GM19351 (cell line): ENCODE measurements around the gene FOXO1.

Source experiments
- ATAC-seq: cut with Tn5 transposase; IDR thresholded peaks from one replicate; pipeline ENCODE4 v1.9.1; 2021; ENCODE audit warnings: mild to moderate bottlenecking, moderate library complexity; ENCODE audit not compliant: unreplicated experiment

Gene FOXO1

GRCh38 chr13:40582531-40582930, 83.9 kb downstream of the FOXO1 start:
- no peak for ATAC-seq

- no peak for ATAC-seq
These were observed 85.2 kb downstream of the FOXO1 start for GRCh38 chr13:40581277-40581579.

- ATAC-seq = no peak
These were observed 85.7 kb downstream of the FOXO1 start for GRCh38 chr13:40580566-40581276.

GRCh38 chr13:40579535-40579934, 86.9 kb downstream of the FOXO1 start:
- no peak for ATAC-seq

GRCh38 chr13:40578055-40578454, 88.4 kb downstream of the FOXO1 start:
- ATAC-seq = no peak

DNA sequence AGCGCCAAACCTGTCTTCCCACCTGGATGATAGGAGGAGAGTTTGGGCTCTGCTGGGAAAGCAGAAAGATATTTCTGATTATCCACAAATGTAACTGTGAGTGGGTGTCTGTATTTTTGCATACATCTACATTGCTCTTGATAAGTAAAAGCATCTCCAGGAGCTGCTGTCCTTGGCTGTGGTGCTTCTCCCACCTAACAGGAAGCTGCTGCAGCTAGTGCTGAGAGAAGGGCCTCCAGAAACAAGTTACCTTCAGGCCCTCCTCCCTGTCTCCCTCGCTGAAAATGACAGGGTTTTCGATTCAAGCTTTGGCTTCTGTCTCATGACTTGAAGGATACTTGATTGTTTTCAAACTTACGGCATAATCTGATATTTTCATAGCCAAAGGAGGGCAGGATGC, 90.1 kb downstream of the FOXO1 start:
- no peak for ATAC-seq

GRCh38 chr13:40572961-40573360, 93.5 kb downstream of the FOXO1 start:
- ATAC-seq = no peak

DNA sequence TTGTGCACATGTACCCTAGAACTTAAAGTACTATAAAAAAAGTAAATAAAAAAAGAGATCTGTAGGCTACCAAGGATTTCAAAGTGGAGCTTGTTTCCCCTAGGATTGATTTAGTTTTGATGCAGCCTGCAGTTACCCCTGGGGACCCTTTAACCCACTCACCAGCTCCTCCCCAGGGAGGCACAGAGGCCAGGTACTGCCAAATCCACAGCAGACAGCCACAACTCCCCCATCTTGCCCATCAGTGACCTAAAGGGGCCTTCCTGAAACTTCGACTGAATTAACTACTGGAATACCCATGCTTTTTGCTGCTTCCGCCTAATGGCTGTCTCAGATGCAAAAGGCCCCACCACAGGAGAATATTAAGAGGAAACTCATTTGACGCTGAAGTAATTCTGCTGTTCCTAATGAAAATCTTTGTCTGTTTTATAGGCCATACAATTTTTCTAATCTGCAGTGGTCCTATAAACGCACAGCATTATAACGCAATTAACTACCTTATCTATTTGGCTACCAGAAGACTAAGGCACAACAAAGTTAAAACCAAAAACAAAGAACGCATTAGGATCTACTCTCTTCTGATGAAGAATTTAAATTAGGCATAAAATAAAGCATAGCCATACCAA, 95.0 kb downstream of the FOXO1 start:
- no peak for ATAC-seq

DNA sequence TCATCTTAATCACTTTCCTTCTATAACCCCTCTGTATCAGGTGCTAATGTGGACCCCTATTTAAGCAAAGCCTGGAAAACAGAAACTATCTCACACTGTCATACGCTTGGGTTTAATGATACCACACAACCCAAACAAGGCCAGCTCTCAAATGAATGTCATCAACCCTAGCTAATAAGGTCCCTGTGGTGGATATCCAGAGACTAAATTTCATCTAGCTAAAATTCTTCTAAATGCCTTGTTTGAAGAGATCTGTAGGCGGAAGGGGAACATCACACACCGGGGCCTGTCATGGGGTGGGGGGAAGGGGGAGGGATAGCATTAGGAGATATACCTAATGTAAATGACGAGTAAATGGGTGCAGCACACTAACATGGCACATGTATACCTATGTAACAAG, 95.5 kb downstream of the FOXO1 start:
- ATAC-seq = no peak

DNA sequence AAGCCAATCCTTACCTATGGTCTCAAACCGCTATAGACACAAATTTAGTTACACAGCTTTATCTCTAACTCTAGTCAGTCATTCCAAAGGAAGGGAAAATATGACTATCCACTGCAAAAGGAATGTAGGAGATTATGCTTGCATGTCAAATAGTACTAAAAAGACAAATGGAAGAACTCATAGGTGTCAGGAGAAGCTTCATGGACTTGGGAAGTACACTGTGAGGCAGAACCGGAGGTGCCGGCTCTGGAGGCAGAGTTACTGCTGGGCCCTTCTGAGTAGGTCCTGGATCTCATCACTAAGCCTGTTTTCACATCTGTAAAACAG, 97.5 kb downstream of the FOXO1 start:
- ATAC-seq = no peak

DNA sequence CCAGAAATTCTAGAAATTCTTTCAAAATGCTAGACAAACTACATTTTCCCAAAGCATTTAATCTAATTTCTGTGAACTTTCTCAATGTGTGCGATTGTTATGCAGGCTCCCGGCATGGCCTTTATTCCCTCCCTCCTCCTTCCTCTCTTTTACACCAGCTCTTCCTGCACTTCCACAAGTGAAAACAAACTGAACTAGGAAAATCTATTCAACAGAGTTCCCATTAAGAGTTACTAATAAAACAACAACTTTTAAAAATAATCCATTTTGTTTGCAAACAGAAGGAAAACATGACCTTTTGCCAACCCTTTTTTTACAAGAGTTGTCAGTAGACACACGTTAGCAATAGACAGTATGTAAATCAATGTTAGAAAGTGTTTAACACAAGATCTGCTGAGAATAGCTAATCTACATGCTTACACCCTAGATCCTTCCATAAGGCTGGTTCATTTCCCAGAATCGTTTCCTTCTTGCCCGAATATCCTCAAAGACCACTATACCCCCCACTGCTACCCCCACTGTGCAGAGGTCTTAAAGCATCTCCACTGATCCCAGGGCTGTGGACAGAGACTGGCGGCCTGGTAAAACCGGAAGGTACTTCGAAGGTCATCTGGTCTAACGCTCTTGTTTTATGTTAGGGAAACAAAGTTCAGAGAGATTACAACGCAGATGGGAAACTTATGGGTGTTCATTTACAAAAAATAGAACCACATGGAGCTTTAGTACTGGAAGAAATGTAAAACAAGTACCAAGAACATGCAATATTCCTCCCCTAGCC, 98.0 kb downstream of the FOXO1 start:
- ATAC-seq = no peak

DNA sequence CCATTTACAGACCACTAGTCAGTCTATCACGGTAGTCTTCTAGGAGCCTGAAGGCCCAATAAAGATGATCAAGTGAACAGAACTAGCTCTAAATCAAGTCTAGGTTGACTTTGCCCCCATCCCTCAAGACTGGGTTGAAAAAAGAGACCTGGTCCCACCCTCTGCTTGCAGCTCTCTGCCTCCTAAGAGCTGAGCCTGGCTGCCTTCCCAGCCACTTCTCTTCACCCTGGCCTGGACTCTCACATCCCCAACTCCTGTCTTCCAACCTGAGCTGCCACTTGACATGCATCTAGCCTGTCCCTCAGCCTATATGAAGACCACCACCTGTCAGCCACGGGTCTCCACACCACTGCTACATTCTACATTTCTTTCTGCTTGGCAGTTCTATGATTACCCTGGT, 99.6 kb downstream of the FOXO1 start:
- ATAC-seq = no peak

DNA sequence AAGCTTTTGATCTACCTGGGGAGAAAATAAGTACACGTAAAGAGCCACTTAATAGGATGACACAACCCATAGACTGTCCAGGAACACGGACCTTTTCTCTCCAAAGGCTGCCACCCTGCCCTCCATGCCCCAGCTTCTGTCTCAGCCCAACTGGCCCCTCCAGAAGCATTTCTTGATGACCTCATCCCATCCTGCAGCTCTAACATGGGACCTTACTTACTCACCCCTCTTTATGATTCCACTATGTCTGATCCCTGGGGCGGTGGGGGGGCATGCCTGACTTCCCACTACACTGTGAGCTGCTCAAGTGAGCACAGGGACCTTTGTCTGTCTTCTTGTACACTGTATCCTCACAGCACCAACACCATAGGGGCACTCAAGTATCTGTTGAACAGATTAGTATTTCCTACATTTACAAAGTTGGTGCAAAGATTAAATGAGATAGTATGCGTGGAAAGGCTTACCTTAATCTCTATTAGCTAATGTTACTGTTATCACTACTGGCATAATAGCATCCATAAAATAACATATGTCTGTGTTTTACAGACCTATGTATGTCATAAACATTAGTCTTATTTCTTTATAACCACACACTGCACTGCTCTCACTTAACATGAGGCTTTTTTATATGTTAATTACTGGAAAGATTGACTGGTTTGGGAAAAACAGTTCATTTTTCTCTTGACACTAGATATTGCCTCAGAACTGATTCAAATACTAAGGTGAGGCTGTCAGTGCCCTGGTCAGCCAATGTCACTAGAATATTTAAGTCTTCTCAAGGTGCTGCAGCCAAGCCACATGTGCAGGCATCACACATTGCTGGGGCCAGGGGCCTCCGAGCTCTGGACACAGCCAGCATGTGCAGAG, 100.9 kb downstream of the FOXO1 start:
- ATAC-seq = no peak

DNA sequence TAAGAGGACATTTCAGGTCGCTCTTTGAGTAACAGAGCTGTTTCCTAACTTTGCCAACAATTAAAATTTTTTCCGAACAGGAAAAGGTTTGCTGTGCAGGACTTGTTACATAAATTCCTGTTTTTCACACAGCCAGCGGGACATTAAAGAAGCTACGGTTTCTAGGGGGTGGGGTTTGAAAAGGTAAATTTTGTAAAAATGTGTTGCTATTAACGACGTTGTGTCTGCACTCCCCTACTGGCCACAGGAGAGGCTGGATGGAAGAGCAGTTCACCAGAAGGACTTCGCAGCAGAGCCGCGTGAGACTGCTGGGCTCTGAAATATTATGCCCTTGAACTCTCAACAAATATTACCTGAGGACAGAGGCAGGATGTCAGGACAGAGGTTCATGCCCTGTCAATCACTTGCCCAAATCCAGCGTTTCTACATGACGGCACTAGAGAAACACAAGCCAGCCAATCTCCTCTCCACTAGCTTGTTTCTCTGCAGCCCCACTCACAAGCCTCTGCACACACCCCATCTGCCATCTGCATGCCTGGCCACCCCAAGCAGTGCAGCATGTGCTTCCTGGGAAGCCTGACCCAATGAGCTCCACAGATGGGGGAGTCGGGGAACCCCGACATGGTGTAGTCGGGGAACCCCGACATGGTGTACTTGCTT, 102.0 kb downstream of the FOXO1 start:
- ATAC-seq = peak; percentile 67

- no peak for ATAC-seq
These were observed 102.9 kb downstream of the FOXO1 start for GRCh38 chr13:40563350-40564125.

- ATAC-seq = no peak
These were observed 103.5 kb downstream of the FOXO1 start for GRCh38 chr13:40562975-40563349.

DNA sequence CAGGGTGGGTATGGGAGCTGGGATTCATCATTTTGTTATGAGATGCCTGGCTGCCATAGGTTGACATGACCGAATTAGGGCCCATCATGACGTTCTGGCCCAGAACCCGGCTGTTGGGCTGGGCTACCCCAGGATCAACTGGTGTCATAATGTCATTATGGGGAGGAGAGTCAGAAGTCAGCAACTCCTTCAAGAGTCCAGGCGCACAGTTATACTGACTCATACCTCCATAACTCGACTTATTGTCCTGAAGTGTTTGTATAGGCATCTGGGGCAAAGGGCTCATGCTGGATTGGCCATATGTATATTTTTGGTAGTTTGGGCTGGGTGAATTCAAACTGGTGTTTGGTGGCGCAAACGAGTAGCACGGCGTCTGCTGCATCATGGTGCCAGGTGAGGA, 106.5 kb downstream of the FOXO1 start:
- no peak for ATAC-seq

DNA sequence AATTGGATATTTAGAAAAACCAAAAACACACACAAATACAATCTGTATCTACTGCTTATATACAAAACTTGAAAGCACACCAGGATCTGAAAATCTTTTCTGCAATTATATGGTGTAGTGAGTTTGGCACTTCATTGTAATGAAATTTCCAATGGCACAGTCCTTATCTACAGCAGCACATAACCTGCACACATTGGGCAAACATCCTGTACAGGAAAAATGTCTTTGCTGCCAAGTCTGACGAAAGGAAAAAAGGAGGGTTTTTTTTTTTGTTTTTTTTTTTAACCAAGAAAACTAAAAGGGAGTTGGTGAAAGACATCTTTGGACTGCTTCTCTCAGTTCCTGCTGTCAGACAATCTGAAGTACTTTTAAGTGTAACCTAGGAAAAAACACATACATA, 107.8 kb downstream of the FOXO1 start:
- no peak for ATAC-seq

DNA sequence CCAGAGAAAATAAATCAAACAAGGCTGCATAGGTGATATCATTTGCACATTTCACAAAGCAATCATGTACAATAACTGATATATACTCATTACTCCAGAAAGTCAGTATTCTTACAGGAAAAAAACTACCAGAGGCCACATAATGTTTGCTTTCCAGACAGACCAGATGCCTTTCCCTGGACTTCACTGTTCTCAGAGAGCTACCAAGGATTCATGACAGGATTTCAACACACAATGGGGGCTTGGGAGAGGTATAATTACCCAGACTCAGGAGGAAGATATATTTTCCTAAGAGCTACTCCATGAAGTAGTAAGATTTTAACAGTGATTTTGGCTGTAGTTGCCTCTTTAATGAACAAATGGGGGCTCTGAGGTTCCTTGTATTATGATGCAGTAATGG, 110.0 kb downstream of the FOXO1 start:
- ATAC-seq = no peak

DNA sequence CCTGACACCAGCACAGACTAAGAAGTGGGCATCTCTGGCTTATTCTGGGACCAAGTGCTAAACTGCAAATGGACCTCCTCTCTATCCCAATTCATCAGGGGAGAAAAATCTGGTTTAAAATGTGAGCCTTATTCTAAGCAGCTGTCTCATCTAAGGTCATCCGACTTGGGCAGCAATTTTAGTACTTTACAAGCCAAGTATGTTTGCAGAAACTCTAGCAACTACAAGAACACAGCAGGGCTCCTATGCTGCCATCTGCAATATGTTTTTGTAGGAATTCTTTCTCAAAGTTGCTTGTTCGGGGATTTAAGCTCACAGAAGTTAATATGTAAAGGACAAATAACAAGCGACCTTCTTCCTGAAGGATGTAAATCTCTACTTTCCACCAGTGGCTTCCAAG, 113.1 kb downstream of the FOXO1 start:
- ATAC-seq = no peak
